ENCODE results near the gene TUSC2. TPM values are rescaled to one million over a fixed set of nuclear protein-coding genes. Genes with fewer than 3 reads are reported as not detected.
A peak's percentile ranks its signal among the peaks of the same experiment; 100 is the strongest.

Gene TUSC2, protein sequence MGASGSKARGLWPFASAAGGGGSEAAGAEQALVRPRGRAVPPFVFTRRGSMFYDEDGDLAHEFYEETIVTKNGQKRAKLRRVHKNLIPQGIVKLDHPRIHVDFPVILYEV
- 58.7 and 79.3 TPM in 2 replicates for polyA plus RNA-seq (2012; rRNA removed)
- polyA plus RNA-seq (2012; cell fraction: cytosol; rRNA removed), result 45.0 and 66.4 TPM in 2 replicates
- polyA plus RNA-seq (2012; cell fraction: nucleus; rRNA removed), result 35.0 and 40.0 TPM in 2 replicates

DNA sequence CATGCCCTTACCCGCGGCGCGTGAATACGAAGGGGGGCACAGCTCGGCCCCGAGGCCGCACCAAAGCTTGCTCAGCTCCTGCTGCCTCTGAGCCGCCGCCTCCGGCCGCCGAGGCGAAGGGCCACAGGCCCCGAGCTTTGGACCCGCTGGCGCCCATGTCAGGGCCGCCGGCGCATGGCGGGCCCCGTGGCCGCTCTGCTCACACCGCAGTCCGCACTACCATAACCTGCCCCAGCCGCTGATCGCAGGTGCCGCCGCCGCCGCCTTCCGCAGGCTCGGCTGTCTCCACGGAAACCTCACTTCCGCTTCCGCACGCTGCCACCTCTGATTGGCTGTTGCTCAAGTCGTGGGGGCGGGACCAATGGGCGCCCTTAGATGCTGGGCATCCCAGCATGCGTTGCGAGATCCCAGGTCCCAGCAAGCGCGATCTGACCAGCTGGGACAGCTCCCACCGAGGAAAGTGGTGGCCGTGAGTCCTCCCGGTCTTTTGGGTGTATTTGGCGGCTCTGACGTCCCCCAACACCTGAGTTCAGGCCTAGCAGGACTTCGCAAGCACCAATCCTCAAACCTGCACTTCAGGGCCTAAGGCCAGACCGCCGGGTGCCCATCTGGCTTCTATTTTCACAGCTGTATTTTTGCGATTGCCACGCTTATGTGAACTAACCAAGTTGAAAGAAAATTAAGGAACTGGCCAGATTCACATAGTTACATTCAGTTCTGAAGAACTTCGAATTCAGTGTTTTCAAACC, at the start of gene TUSC2:
Gene TUSC2 (minus strand): TSS at position 281 of the 749 bp plus-strand sequence. CDS start 124 bp downstream, at position 157.
- no peaks in the 10 kb centered on the region for H3K9me3 ChIP-seq
- H3K27ac ChIP-seq (ENCODE audit: low read depth in 2 of 2, low read length in 1 of 2), result peak within 1 kb of the TSS; percentile 46 to 90
- H3K4me2 ChIP-seq, result peak within 1 kb of the TSS; percentile 87
- 2% methylated on average over 33 of the region's 55 CpGs for WGBS (ENCODE audit: low lambda C conversion rate)
- no peaks in the 10 kb centered on the region for H3K9me2 ChIP-seq
- H3K9ac ChIP-seq, result peak within 1 kb of the TSS; percentile 77
- ChIA-PET POLR2A (interaction anchor here (0.8 to 2.5 kb wide), 6 partner anchors 10 to 241 kb away, joined by 3 to 38 read pairs (median 4); partner anchors contain the start of genes CYB561D2, HEMK1, HYAL3 and NAA80), CTCF (interaction anchor here (0.9 to 2.3 kb wide), 8 partner anchors 8 to 136 kb away, joined by 3 to 10 read pairs (median 7); partner anchors contain the start of gene HYAL1)
- DNase-seq, result peak; percentile 97
- H2AFZ ChIP-seq (ENCODE audit: low read depth), result 0 out of 2 replicates have a peak within 1 kb of the TSS, but pooled peaks have one; percentile 61
- H3K79me2 ChIP-seq (ENCODE audit: insufficient read depth), result peaks cover 49% of the 10 kb centered on the region
- H4K20me1 ChIP-seq (ENCODE audit: insufficient read depth), result no peaks in the 10 kb centered on the region
- peaks cover 10 to 47% of the 10 kb centered on the region in 2 experiments for H3K36me3 ChIP-seq (replicated peaks in 1 of 2; ENCODE audit: control insufficient read depth in 1 of 2, insufficient read depth in 2 of 2, low read length in 1 of 2)
- H3K4me3 ChIP-seq (ENCODE audit: low read depth in 2 of 2, low read length in 1 of 2), result peak within 1 kb of the TSS; percentile 88 to 97
- H3K27me3 ChIP-seq (ENCODE audit: insufficient read depth), result no peaks in the 10 kb centered on the region
- H3K4me1 ChIP-seq (ENCODE audit: control insufficient read depth in 1 of 2, insufficient read depth in 2 of 2, low read depth in 1 of 2, low read length in 1 of 2), result peaks cover 0 to 17% of the 10 kb centered on the region in 2 experiments; a peak in 2 of 4 replicates
- H3F3A ChIP-seq (replicated peaks; ENCODE audit: insufficient read depth), result peaks cover 37% of the 10 kb centered on the region
- TF ChIP-seq, protein P1, sequence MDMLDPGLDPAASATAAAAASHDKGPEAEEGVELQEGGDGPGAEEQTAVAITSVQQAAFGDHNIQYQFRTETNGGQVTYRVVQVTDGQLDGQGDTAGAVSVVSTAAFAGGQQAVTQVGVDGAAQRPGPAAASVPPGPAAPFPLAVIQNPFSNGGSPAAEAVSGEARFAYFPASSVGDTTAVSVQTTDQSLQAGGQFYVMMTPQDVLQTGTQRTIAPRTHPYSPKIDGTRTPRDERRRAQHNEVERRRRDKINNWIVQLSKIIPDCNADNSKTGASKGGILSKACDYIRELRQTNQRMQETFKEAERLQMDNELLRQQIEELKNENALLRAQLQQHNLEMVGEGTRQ (IDR thresholded peaks at IDR 0.05; ENCODE audit: borderline replicate concordance, low read depth, low read length), result no peak
- TF ChIP-seq SMC3 (IDR thresholded peaks at IDR 0.05; ENCODE audit: low read depth, low read length), result no peak
- TF ChIP-seq, protein P2, sequence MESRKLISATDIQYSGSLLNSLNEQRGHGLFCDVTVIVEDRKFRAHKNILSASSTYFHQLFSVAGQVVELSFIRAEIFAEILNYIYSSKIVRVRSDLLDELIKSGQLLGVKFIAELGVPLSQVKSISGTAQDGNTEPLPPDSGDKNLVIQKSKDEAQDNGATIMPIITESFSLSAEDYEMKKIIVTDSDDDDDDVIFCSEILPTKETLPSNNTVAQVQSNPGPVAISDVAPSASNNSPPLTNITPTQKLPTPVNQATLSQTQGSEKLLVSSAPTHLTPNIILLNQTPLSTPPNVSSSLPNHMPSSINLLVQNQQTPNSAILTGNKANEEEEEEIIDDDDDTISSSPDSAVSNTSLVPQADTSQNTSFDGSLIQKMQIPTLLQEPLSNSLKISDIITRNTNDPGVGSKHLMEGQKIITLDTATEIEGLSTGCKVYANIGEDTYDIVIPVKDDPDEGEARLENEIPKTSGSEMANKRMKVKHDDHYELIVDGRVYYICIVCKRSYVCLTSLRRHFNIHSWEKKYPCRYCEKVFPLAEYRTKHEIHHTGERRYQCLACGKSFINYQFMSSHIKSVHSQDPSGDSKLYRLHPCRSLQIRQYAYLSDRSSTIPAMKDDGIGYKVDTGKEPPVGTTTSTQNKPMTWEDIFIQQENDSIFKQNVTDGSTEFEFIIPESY (IDR thresholded peaks at IDR 0.05; ENCODE audit: borderline replicate concordance, low read depth), result no peak
- TF ChIP-seq TEAD4 (IDR thresholded peaks at IDR 0.05; ENCODE audit: borderline replicate concordance, insufficient read depth), result no peak
- TF ChIP-seq, protein P3, sequence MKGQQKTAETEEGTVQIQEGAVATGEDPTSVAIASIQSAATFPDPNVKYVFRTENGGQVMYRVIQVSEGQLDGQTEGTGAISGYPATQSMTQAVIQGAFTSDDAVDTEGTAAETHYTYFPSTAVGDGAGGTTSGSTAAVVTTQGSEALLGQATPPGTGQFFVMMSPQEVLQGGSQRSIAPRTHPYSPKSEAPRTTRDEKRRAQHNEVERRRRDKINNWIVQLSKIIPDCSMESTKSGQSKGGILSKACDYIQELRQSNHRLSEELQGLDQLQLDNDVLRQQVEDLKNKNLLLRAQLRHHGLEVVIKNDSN (IDR thresholded peaks at IDR 0.05; ENCODE audit: borderline replicate concordance, low read depth), result no peak
- no peak for TF ChIP-seq FOSL2 (IDR thresholded peaks at IDR 0.05; ENCODE audit: borderline replicate concordance, low read depth)
- TF ChIP-seq JUND (IDR thresholded peaks at IDR 0.05), result no peak
- TF ChIP-seq ELF1 (IDR thresholded peaks at IDR 0.05), result peak; percentile 90
- TF ChIP-seq MEF2A (IDR thresholded peaks at IDR 0.05; ENCODE audit: borderline replicate concordance, low read depth), result no peak
- TF ChIP-seq NRF1 (IDR thresholded peaks at IDR 0.05; ENCODE audit: low read depth, low read length), result no peak
- no peak for TF ChIP-seq NFIC (IDR thresholded peaks at IDR 0.05; ENCODE audit: borderline replicate concordance)
- peak; percentile 87; the same call in 1 of the 2 replicates for TF ChIP-seq SIN3A (IDR thresholded peaks at IDR 0.05; ENCODE audit: borderline replicate concordance, low read depth, low read length)
- TF ChIP-seq, protein P4, sequence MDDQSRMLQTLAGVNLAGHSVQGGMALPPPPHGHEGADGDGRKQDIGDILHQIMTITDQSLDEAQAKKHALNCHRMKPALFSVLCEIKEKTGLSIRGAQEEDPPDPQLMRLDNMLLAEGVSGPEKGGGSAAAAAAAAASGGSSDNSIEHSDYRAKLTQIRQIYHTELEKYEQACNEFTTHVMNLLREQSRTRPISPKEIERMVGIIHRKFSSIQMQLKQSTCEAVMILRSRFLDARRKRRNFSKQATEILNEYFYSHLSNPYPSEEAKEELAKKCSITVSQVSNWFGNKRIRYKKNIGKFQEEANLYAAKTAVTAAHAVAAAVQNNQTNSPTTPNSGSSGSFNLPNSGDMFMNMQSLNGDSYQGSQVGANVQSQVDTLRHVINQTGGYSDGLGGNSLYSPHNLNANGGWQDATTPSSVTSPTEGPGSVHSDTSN (IDR thresholded peaks at IDR 0.05), result peak; percentile 60
- TF ChIP-seq RCOR1 (IDR thresholded peaks at IDR 0.05; ENCODE audit: low read length), result no peak
- TF ChIP-seq GATA2 (CRISPR knock-in tag; IDR thresholded peaks at IDR 0.05), result no peak
- no peak for TF ChIP-seq RFX5 (IDR thresholded peaks at IDR 0.05; ENCODE audit: low read length)
- peak; percentile 69 for TF ChIP-seq CHD2 (IDR thresholded peaks at IDR 0.05; ENCODE audit: low read length, partially characterized antibody)
- TF ChIP-seq RAD21 (IDR thresholded peaks at IDR 0.05; ENCODE audit: low read length), result no peak
- TF ChIP-seq FOXM1 (IDR thresholded peaks at IDR 0.05; ENCODE audit: low read depth), result no peak
- TF ChIP-seq MXI1 (IDR thresholded peaks at IDR 0.05; ENCODE audit: low read depth, low read length), result peak; percentile 77; the same call in 1 of the 2 replicates
- no peak for TF ChIP-seq RXRA (IDR thresholded peaks at IDR 0.05; ENCODE audit: borderline replicate concordance, low read depth)
- no peak for TF ChIP-seq EZH2phosphoT487 (IDR thresholded peaks at IDR 0.05; ENCODE audit: borderline replicate concordance, low read depth)
- TF ChIP-seq YY1 (IDR thresholded peaks at IDR 0.05; ENCODE audit: low read depth), result no peak
- TF ChIP-seq TAF1 (IDR thresholded peaks at IDR 0.05; ENCODE audit: borderline replicate concordance, low read depth, low read length), result peak; percentile 74; the same call in 1 of the 2 replicates
- TF ChIP-seq, protein P5, sequence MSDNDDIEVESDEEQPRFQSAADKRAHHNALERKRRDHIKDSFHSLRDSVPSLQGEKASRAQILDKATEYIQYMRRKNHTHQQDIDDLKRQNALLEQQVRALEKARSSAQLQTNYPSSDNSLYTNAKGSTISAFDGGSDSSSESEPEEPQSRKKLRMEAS (IDR thresholded peaks at IDR 0.05; ENCODE audit: low read depth), result peak; percentile 64
- TF ChIP-seq POLR2AphosphoS5 (IDR thresholded peaks at IDR 0.05; ENCODE audit: low read depth, low read length), result peak; percentile 87
- TF ChIP-seq, protein P6, sequence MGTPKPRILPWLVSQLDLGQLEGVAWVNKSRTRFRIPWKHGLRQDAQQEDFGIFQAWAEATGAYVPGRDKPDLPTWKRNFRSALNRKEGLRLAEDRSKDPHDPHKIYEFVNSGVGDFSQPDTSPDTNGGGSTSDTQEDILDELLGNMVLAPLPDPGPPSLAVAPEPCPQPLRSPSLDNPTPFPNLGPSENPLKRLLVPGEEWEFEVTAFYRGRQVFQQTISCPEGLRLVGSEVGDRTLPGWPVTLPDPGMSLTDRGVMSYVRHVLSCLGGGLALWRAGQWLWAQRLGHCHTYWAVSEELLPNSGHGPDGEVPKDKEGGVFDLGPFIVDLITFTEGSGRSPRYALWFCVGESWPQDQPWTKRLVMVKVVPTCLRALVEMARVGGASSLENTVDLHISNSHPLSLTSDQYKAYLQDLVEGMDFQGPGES (IDR thresholded peaks at IDR 0.05; ENCODE audit: low read depth, low read length), result peak; percentile 37; the same call in 1 of the 2 replicates
